Gastroesophageal sphincter (tissue), 3 donors: ENCODE measurements around the gene RRAD.

Experiments
- POLR2A ChIP-seq, 2 donors: fragments of 450-650 bp; IDR thresholded peaks; one replicate each; pipeline ENCODE4 v1.6.1; 2017; ENCODE audit warnings: antibody characterized with exemption in 2 of 2, mild to moderate bottlenecking in 2 of 2, moderate library complexity in 1 of 2
- POLR2AphosphoS5 ChIP-seq: sonication (generic); formaldehyde crosslinking; IDR thresholded peaks from one replicate; pipeline ENCODE4 v1.6.1; 2017; ENCODE audit warnings: antibody characterized with exemption
- TF ChIP-seq, protein P1 (sequence below), 4 experiments: fragments of 200-600 bp in 2 of 4; fragments of 450-650 bp in 2 of 4; sonication (generic) in 1 of 4; IDR thresholded peaks; one replicate each; pipeline ENCODE4 v1.5.1; 2017 to 2019; ENCODE audit warnings: antibody characterized with exemption in 4 of 4, mild to moderate bottlenecking in 2 of 4, moderate library complexity in 2 of 4

- TF ChIP-seq, protein P1, sequence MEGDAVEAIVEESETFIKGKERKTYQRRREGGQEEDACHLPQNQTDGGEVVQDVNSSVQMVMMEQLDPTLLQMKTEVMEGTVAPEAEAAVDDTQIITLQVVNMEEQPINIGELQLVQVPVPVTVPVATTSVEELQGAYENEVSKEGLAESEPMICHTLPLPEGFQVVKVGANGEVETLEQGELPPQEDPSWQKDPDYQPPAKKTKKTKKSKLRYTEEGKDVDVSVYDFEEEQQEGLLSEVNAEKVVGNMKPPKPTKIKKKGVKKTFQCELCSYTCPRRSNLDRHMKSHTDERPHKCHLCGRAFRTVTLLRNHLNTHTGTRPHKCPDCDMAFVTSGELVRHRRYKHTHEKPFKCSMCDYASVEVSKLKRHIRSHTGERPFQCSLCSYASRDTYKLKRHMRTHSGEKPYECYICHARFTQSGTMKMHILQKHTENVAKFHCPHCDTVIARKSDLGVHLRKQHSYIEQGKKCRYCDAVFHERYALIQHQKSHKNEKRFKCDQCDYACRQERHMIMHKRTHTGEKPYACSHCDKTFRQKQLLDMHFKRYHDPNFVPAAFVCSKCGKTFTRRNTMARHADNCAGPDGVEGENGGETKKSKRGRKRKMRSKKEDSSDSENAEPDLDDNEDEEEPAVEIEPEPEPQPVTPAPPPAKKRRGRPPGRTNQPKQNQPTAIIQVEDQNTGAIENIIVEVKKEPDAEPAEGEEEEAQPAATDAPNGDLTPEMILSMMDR (IDR thresholded peaks at IDR 0.05): no peak
- no peak for TF ChIP-seq POLR2A (IDR thresholded peaks at IDR 0.05)
- no peak for TF ChIP-seq POLR2AphosphoS5
Observed at GRCh38 chr16:66898933-66899309, 26.4 kb downstream of the RRAD start.
